Activated CD4-positive, alpha-beta T cell treated with anti-CD3 and anti-CD28 coated beads for 36 hours (primary cell): ENCODE data around the gene RTF2. TPM values are rescaled to one million over a fixed set of nuclear protein-coding genes. Genes with fewer than 3 reads are reported as not detected.
"Not testable (repeated sequence)": the region's sequence is repeated elsewhere in the genome, so short reads cannot be mapped to it uniquely, and the experiment has no call there.

Experiments used
- ATAC-seq: fragments of 200-7000 bp; cut with Tn5 transposase; one replicate; pipeline ENCODE4 v1.10.0; 2021; ENCODE audit warnings: mild to moderate bottlenecking, moderate library complexity
- CTCF ChIA-PET: fragments of 350-600 bp; sonication (Branson Sonifier 250); formaldehyde crosslinking; loops from one replicate; lab custom pipeline; 2021; ENCODE audit warnings: antibody characterized with exemption; lab: Charles Lee
- POLR2A ChIA-PET: fragments of 350-600 bp; sonication (Branson Sonifier 250); formaldehyde crosslinking; loops from one replicate; lab custom pipeline; 2021; ENCODE audit warnings: antibody characterized with exemption, inconsistent platforms; lab: Charles Lee
- DNase-seq: peaks from one replicate; pipeline ENCODE4 v3.0.0-alpha.2; 2020
- H3K27ac Mint-ChIP-seq: one replicate; pipeline ENCODE4 v1.8.0; 2021; ENCODE audit warnings: mixed read lengths
- H3K27me3 Mint-ChIP-seq: one replicate; pipeline ENCODE4 v1.8.0; 2021; ENCODE audit warnings: mixed read lengths
- H3K36me3 Mint-ChIP-seq: one replicate; pipeline ENCODE4 v1.8.0; 2021; ENCODE audit warnings: low read depth, mixed read lengths
- H3K4me1 Mint-ChIP-seq: one replicate; pipeline ENCODE4 v1.8.0; 2021; ENCODE audit warnings: mixed read lengths
- H3K4me3 Mint-ChIP-seq: one replicate; pipeline ENCODE4 v1.8.0; 2021; ENCODE audit warnings: mild to moderate bottlenecking, moderate library complexity, mixed read lengths
- H3K9me3 Mint-ChIP-seq: one replicate; pipeline ENCODE4 v1.8.0; 2021; ENCODE audit warnings: low read depth, mixed read lengths
- intact Hi-C, 2 experiments: fragments of 100-400 bp; cut with DNase I in 1 of 2; cut with micrococcal nuclease in 1 of 2; formaldehyde crosslinking; loops; one replicate each; pipeline versions ENCODE4 v1.14.2 to v1.15.1; 2022 to 2024; cut with DNase I, micrococcal nuclease
- total RNA-seq, 2 experiments: library from RNA; stranded (reverse); gene quantifications; one replicate each; pipeline ENCODE4 v1.2.3, GENCODE V29; 2021

Gene RTF2
- total RNA-seq, 2 experiments from 2014 or later = 68.5 to 80.8 TPM

- Mint-ChIP-seq H3K27ac (no peak overlapping the region), H3K9me3 (no peaks in the 10 kb centered on the region)
- POLR2A ChIA-PET = interaction anchor here (0.7 kb wide), 1 partner anchor 423 kb away, joined by 3 read pairs; no protein-coding TSS in a partner anchor
Observed at GRCh38 chr20:56551571-56551970, 83.1 kb downstream of the RTF2 start.

GRCh38 chr20:56552911-56553629 is 84.6 kb downstream of the RTF2 start:
- intact Hi-C loops = loop anchor here (5.0 to 10.0 kb wide), 3 partner anchors 444 to 794 kb away; no protein-coding TSS in a partner anchor
- no peaks in the 10 kb centered on the region for H3K27me3 Mint-ChIP-seq

More at GRCh38 chr20:56551571-56551970, 83.1 kb downstream of the RTF2 start:
- Mint-ChIP-seq H3K4me1 (peaks cover 8% of the 10 kb centered on the region), H3K4me3 (no peak overlapping the region), H3K36me3 (no peaks in the 10 kb centered on the region), H3K27me3 (no peaks in the 10 kb centered on the region)
- intact Hi-C loops = loop anchor here (2.0 to 10.0 kb wide), 6 partner anchors 25 to 796 kb away; no protein-coding TSS in a partner anchor
- DNase-seq = no peak
- CTCF ChIA-PET = interaction anchor here (0.9 to 2.5 kb wide), 8 partner anchors 9 to 520 kb away, joined by 3 to 11 read pairs (median 6); no protein-coding TSS in a partner anchor
- ATAC-seq = no peak

GRCh38 chr20:56554869-56555268 is 86.4 kb downstream of the RTF2 start:
- ATAC-seq = peak; percentile 96
- Mint-ChIP-seq H3K27ac (no peak overlapping the region), H3K9me3 (no peaks in the 10 kb centered on the region), H3K4me3 (no peak overlapping the region), H3K36me3 (no peaks in the 10 kb centered on the region), H3K27me3 (no peaks in the 10 kb centered on the region), H3K4me1 (peaks cover 8% of the 10 kb centered on the region)
- peak; percentile 29 for DNase-seq
- ChIA-PET CTCF (interaction anchor here (0.7 to 0.9 kb wide), 2 partner anchors 61 to 196 kb away, joined by 3 read pairs; partner anchors contain the start of gene FAM210B), POLR2A (no interaction called here)
- intact Hi-C loops = loop anchor here (5.0 to 10.0 kb wide), 3 partner anchors 442 to 792 kb away; no protein-coding TSS in a partner anchor

More at GRCh38 chr20:56552911-56553629, 84.6 kb downstream of the RTF2 start:
- H3K9me3 Mint-ChIP-seq = no peaks in the 10 kb centered on the region
- H3K4me3 Mint-ChIP-seq = no peak overlapping the region
- H3K36me3 Mint-ChIP-seq = no peaks in the 10 kb centered on the region
- POLR2A ChIA-PET = no interaction called here
- no peak for DNase-seq
- no peak overlapping the region for H3K27ac Mint-ChIP-seq
- H3K4me1 Mint-ChIP-seq = peaks cover 8% of the 10 kb centered on the region
- CTCF ChIA-PET = no interaction called here
- ATAC-seq = no peak

- ATAC-seq (no peak), DNase-seq (no peak)
- intact Hi-C loops = loop anchor here in 1 of 2 experiments (10.0 kb wide), 1 partner anchor 486 kb away; no protein-coding TSS in a partner anchor
- Mint-ChIP-seq H3K4me3 (no peak overlapping the region), H3K36me3 (no peaks in the 10 kb centered on the region), H3K27me3 (no peaks in the 10 kb centered on the region), H3K27ac (no peak overlapping the region), H3K4me1 (peaks cover 8% of the 10 kb centered on the region), H3K9me3 (no peaks in the 10 kb centered on the region)
- ChIA-PET POLR2A (interaction anchor here (0.7 kb wide), 1 partner anchor 160 kb away, joined by 6 read pairs; no protein-coding TSS in a partner anchor), CTCF (interaction anchor here (1.6 kb wide), 1 partner anchor 8 kb away, joined by 5 read pairs; no protein-coding TSS in a partner anchor)
Observed at GRCh38 chr20:56558968-56559367, 90.5 kb downstream of the RTF2 start.

- H3K4me1 Mint-ChIP-seq, H3K36me3 Mint-ChIP-seq, H3K27ac Mint-ChIP-seq, H3K9me3 Mint-ChIP-seq, DNase-seq, intact Hi-C loops, H3K27me3 Mint-ChIP-seq, ATAC-seq, H3K4me3 Mint-ChIP-seq: not testable (repeated sequence)
- ChIA-PET POLR2A (interaction anchor here (0.7 kb wide), 1 partner anchor 15 kb away, joined by 3 read pairs; no protein-coding TSS in a partner anchor), CTCF (interaction anchor here (2.0 kb wide), 1 partner anchor 14 kb away, joined by 8 read pairs; no protein-coding TSS in a partner anchor)
Observed at GRCh38 chr20:56564526-56564925, 96.1 kb downstream of the RTF2 start.

- H3K4me1 Mint-ChIP-seq = no peaks in the 10 kb centered on the region
- H3K27me3 Mint-ChIP-seq = peaks cover 4% of the 10 kb centered on the region
- intact Hi-C loops = no loop called here
- ChIA-PET CTCF (interaction anchor here (2.0 kb wide), 1 partner anchor 15 kb away, joined by 8 read pairs; no protein-coding TSS in a partner anchor), POLR2A (no interaction called here)
- H3K27ac Mint-ChIP-seq = no peak overlapping the region
- H3K9me3 Mint-ChIP-seq = no peaks in the 10 kb centered on the region
- ATAC-seq (no peak), DNase-seq (no peak)
- no peaks in the 10 kb centered on the region for H3K36me3 Mint-ChIP-seq
- H3K4me3 Mint-ChIP-seq = no peak overlapping the region
Observed at GRCh38 chr20:56565511-56565910, 97.1 kb downstream of the RTF2 start.

GRCh38 chr20:56566621-56567020 is 98.2 kb downstream of the RTF2 start:
- no peak for DNase-seq
- Mint-ChIP-seq H3K4me1 (no peaks in the 10 kb centered on the region), H3K36me3 (no peaks in the 10 kb centered on the region), H3K9me3 (no peaks in the 10 kb centered on the region), H3K27me3 (peaks cover 4% of the 10 kb centered on the region), H3K27ac (no peak overlapping the region), H3K4me3 (no peak overlapping the region)
- ATAC-seq = no peak
- ChIA-PET CTCF (interaction anchor here (0.6 to 1.0 kb wide), 3 partner anchors 16 to 109 kb away, joined by 3 to 4 read pairs (median 3); no protein-coding TSS in a partner anchor), POLR2A (no interaction called here)
- intact Hi-C loops = no loop called here

Other genes starting within 250 kb of the RTF2 start
- not detected for gene MC3R, start 219.9 kb upstream of the RTF2 start, total RNA-seq
- gene FAM210B, start 109.7 kb upstream of the RTF2 start, total RNA-seq = 1 to 10 TPM; 4.5 to 4.8 TPM
- gene AURKA, start 76.4 kb upstream of the RTF2 start, total RNA-seq = 100 to 1,000 TPM; 103 to 114 TPM
- gene CSTF1, start 76.0 kb upstream of the RTF2 start, total RNA-seq = 10 to 100 TPM; 62.0 to 84.2 TPM
- 1 to 10 TPM; 5.1 to 5.6 TPM for gene CASS4, start 56.4 kb upstream of the RTF2 start, total RNA-seq
- gene FAM209A, start 56.1 kb downstream of the RTF2 start, total RNA-seq = 1 to 10 TPM in 1 of 2 experiments, under 1 TPM in 1; 0.73 to 1.1 TPM
- under 1 TPM in 1 of 2 experiments, not detected in 1; 0.43 TPM for gene FAM209B, start 64.6 kb downstream of the RTF2 start, total RNA-seq
- gene TFAP2C, start 160.7 kb downstream of the RTF2 start, total RNA-seq = not detected